GM18502 (cell line): ENCODE results near the gene FAM186B.
"Not testable (repeated sequence)": the region's sequence is repeated elsewhere in the genome, so short reads cannot be mapped to it uniquely, and the experiment has no call there.

ENCODE experiments used
- ATAC-seq: cut with Tn5 transposase; IDR thresholded peaks from one replicate; pipeline ENCODE4 v1.9.1; 2021; ENCODE audit warnings: mild to moderate bottlenecking; ENCODE audit not compliant: unreplicated experiment, poor library complexity

The FAM186B gene

GRCh38 chr12:49615725-49616124 lies 10.3 kb upstream of the FAM186B start:
- ATAC-seq = no peak

GRCh38 chr12:49612210-49612609 lies 6.8 kb upstream of the FAM186B start:
- ATAC-seq = no peak

- ATAC-seq = not testable (repeated sequence)
Measured at GRCh38 chr12:49610785-49611184, 5.3 kb upstream of the FAM186B start.

- ATAC-seq = no peak
Measured at GRCh38 chr12:49609875-49610154, 4.4 kb upstream of the FAM186B start.

- no peak for ATAC-seq
Measured at GRCh38 chr12:49609059-49609874, 3.8 kb upstream of the FAM186B start.

- no peak for ATAC-seq
Measured at GRCh38 chr12:49604856-49605255, 583 bp downstream of the FAM186B start.

GRCh38 chr12:49603721-49604120 lies 1.7 kb downstream of the FAM186B start:
- ATAC-seq = no peak

- no peak for ATAC-seq
Measured at GRCh38 chr12:49599961-49600360, 5.5 kb downstream of the FAM186B start.

- no peak for ATAC-seq
Measured at GRCh38 chr12:49598527-49598926, 6.9 kb downstream of the FAM186B start.

- ATAC-seq = no peak
Measured at GRCh38 chr12:49588721-49589516, 16.5 kb downstream of the FAM186B start.

GRCh38 chr12:49588281-49588680 lies 17.2 kb downstream of the FAM186B start:
- no peak for ATAC-seq

- ATAC-seq = no peak
Measured at GRCh38 chr12:49587174-49587908, 18.1 kb downstream of the FAM186B start.

GRCh38 chr12:49585477-49586459 lies 19.7 kb downstream of the FAM186B start:
- ATAC-seq = no peak

GRCh38 chr12:49584591-49584990 lies 20.8 kb downstream of the FAM186B start:
- ATAC-seq = no peak

GRCh38 chr12:49583366-49584094 lies 21.9 kb downstream of the FAM186B start:
- ATAC-seq = no peak

- ATAC-seq = no peak
Measured at GRCh38 chr12:49582850-49583249, 22.6 kb downstream of the FAM186B start.

GRCh38 chr12:49582201-49582600 lies 23.2 kb downstream of the FAM186B start:
- ATAC-seq = no peak

GRCh38 chr12:49580572-49581535 lies 24.6 kb downstream of the FAM186B start:
- no peak for ATAC-seq
